T1000 (cell line): ENCODE results near the gene CACNG8.

Experiments
- DNase-seq: peaks from one replicate; lab custom pipeline; 2025; ENCODE audit warnings: mixed read lengths; lab: John Stamatoyannopoulos, UW

CACNG8 gene

GRCh38 chr19:53992815-53993214 lies 30.1 kb downstream of the CACNG8 start:
- DNase-seq: no peak

- DNase-seq: no peak
Measured at GRCh38 chr19:53993448-53993847, 30.7 kb downstream of the CACNG8 start.

GRCh38 chr19:53994811-53995210 lies 32.1 kb downstream of the CACNG8 start:
- DNase-seq: no peak

- DNase-seq: no peak
Measured at GRCh38 chr19:53998223-53998622, 35.5 kb downstream of the CACNG8 start.

- no peak for DNase-seq
Measured at GRCh38 chr19:53999694-54000093, 37.0 kb downstream of the CACNG8 start.

- DNase-seq: no peak
Measured at GRCh38 chr19:54001496-54001895, 38.8 kb downstream of the CACNG8 start.

GRCh38 chr19:54002495-54003315 lies 40.0 kb downstream of the CACNG8 start:
- no peak for DNase-seq

- DNase-seq: no peak
Measured at GRCh38 chr19:54009440-54009839, 46.7 kb downstream of the CACNG8 start.

GRCh38 chr19:54010474-54010873 lies 47.7 kb downstream of the CACNG8 start:
- DNase-seq: no peak

GRCh38 chr19:54011507-54012211 lies 48.9 kb downstream of the CACNG8 start:
- DNase-seq: no peak

- DNase-seq: no peak
Measured at GRCh38 chr19:54013866-54014265, 51.1 kb downstream of the CACNG8 start.

GRCh38 chr19:54014920-54015560 lies 52.3 kb downstream of the CACNG8 start:
- no peak for DNase-seq

- no peak for DNase-seq
Measured at GRCh38 chr19:54017261-54017660, 54.5 kb downstream of the CACNG8 start.

- no peak for DNase-seq
Measured at GRCh38 chr19:54021363-54021762, 58.6 kb downstream of the CACNG8 start.

GRCh38 chr19:54021932-54022331 lies 59.2 kb downstream of the CACNG8 start:
- DNase-seq: no peak

- DNase-seq: no peak
Measured at GRCh38 chr19:54023191-54023590, 60.5 kb downstream of the CACNG8 start.

- DNase-seq: no peak
Measured at GRCh38 chr19:54024660-54025059, 61.9 kb downstream of the CACNG8 start.

GRCh38 chr19:54026656-54027055 lies 63.9 kb downstream of the CACNG8 start:
- DNase-seq: no peak

GRCh38 chr19:54029301-54029700 lies 66.6 kb downstream of the CACNG8 start:
- no peak for DNase-seq

GRCh38 chr19:54029930-54030490 lies 67.3 kb downstream of the CACNG8 start:
- no peak for DNase-seq

- DNase-seq: no peak
Measured at GRCh38 chr19:54030895-54031586, 68.3 kb downstream of the CACNG8 start.
